Measurements from ENCODE around the gene YPEL1.

YPEL1 gene

DNA sequence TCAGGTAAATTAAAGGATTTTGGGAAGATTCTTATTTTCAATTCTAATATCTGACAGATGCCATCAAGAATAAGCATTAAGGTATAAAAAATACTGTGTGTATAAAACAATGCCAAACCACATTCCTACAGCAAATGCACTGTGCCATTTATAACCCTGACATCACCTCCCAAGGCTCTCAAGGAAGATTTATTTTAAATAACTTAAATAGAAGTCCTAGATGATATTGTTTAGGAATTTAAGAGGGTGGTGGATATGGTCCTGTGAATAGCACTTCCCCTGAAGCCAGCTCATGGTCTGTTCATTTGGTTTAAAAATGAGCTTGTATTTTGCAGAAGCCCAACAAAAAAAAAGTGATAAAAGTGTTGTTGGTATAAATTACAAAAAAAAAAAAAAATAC lies 37.7 kb downstream of the YPEL1 start:
- no peak overlapping the region for H3K4me3 ChIP-seq (ENCODE audit: low read depth, low read length)
- peak overlapping the region; percentile 92 for H3K27ac ChIP-seq
- no peaks in the 10 kb centered on the region for H3K27me3 ChIP-seq (ENCODE audit: control insufficient read depth, insufficient read depth, low read length)
- TF ChIP-seq CTCF (IDR thresholded peaks at IDR 0.05): no peak
- no peak overlapping the region for H2AFZ ChIP-seq
- H3K9ac ChIP-seq: no peak overlapping the region
- H3K79me2 ChIP-seq: no peaks in the 10 kb centered on the region
- H3K9me3 ChIP-seq (ENCODE audit: control insufficient read depth, low read length): no peaks in the 10 kb centered on the region
- no peaks in the 10 kb centered on the region for H3K36me3 ChIP-seq (ENCODE audit: control insufficient read depth, insufficient read depth, low read length)
- no peak overlapping the region for H3K4me2 ChIP-seq (ENCODE audit: low read length)
- peaks cover 47% of the 10 kb centered on the region for H3K4me1 ChIP-seq

- Histone ChIP-seq H3K9me3 (ENCODE audit: control insufficient read depth, low read length) (no peaks in the 10 kb centered on the region), H3K27me3 (ENCODE audit: control insufficient read depth, insufficient read depth, low read length) (no peaks in the 10 kb centered on the region), H3K4me1 (peaks cover 46% of the 10 kb centered on the region), H3K4me2 (ENCODE audit: low read length) (no peak overlapping the region), H3K27ac (peak overlapping the region; percentile 24), H3K4me3 (ENCODE audit: low read depth, low read length) (no peak overlapping the region), H2AFZ (no peak overlapping the region), H3K9ac (no peak overlapping the region), H3K79me2 (no peaks in the 10 kb centered on the region), H3K36me3 (ENCODE audit: control insufficient read depth, insufficient read depth, low read length) (no peaks in the 10 kb centered on the region)
- no peak for TF ChIP-seq CTCF (IDR thresholded peaks at IDR 0.05)
These were observed 38.4 kb downstream of the YPEL1 start for GRCh38 chr22:21697021-21697771.

GRCh38 chr22:21696115-21696514 lies 39.5 kb downstream of the YPEL1 start:
- Histone ChIP-seq H3K27me3 (ENCODE audit: control insufficient read depth, insufficient read depth, low read length) (no peaks in the 10 kb centered on the region), H3K79me2 (no peaks in the 10 kb centered on the region), H3K9ac (no peak overlapping the region), H3K4me1 (peaks cover 35% of the 10 kb centered on the region), H3K9me3 (ENCODE audit: control insufficient read depth, low read length) (no peaks in the 10 kb centered on the region), H3K27ac (no peak overlapping the region), H3K4me2 (ENCODE audit: low read length) (no peak overlapping the region), H3K4me3 (ENCODE audit: low read depth, low read length) (no peak overlapping the region), H3K36me3 (ENCODE audit: control insufficient read depth, insufficient read depth, low read length) (no peaks in the 10 kb centered on the region), H2AFZ (no peak overlapping the region)
- TF ChIP-seq CTCF (IDR thresholded peaks at IDR 0.05): no peak

DNA sequence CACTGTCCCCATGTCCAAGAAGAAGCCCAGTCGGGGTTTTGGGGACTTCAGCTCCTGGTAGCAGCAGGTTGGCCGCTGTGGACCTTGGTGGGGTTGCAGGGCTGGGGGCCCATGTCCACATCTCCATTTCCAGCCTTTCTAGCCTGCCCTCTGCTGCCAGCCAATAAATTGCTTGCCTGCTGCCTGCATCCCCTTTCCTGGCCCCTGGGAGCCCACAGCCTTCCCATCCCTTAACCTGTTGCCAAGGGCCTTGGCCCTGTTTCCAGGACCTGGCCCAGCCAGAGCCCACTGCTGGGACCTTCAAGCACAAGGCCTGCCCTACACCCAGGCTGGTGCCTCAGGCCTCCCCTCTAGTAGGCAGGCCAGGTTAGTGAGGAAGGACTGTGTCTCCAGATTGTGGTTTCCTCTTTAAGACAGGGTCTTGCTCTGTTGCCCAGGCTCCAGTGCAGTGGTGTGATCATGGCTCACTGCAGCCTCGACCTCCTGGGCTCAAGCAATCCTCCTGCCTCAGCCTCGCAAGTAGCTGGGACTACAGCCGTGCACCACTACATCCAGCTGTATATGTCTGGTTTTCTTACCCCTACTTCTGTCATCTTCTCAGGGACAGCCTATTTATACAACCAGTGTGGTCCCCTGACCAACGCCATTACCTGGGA lies 40.0 kb downstream of the YPEL1 start:
- no peaks in the 10 kb centered on the region for H3K9me3 ChIP-seq (ENCODE audit: control insufficient read depth, low read length)
- no peak overlapping the region for H3K27ac ChIP-seq
- H3K79me2 ChIP-seq: no peaks in the 10 kb centered on the region
- no peak overlapping the region for H2AFZ ChIP-seq
- H3K36me3 ChIP-seq (ENCODE audit: control insufficient read depth, insufficient read depth, low read length): no peaks in the 10 kb centered on the region
- H3K4me2 ChIP-seq (ENCODE audit: low read length): no peak overlapping the region
- H3K4me1 ChIP-seq: peaks cover 30% of the 10 kb centered on the region
- H3K9ac ChIP-seq: no peak overlapping the region
- no peaks in the 10 kb centered on the region for H3K27me3 ChIP-seq (ENCODE audit: control insufficient read depth, insufficient read depth, low read length)
- no peak overlapping the region for H3K4me3 ChIP-seq (ENCODE audit: low read depth, low read length)
- TF ChIP-seq CTCF (IDR thresholded peaks at IDR 0.05): no peak

Measured in parathyroid adenoma (tissue), 2 donors.